Liver (tissue), 9 donors: ENCODE data around the gene SAMD14. TPM values are rescaled to one million over a fixed set of nuclear protein-coding genes. Genes with fewer than 3 reads are reported as not detected.

Experiments used
- DNase-seq: peaks from one replicate; pipeline ENCODE4 v3.0.0-alpha.2; 2017; ENCODE audit warnings: low spot score
- H3K27ac ChIP-seq, 2 donors: one replicate each; pipeline ENCODE4 v1.7.0; 2013; ENCODE audit warnings: inconsistent platforms in 2 of 2, low read length in 2 of 2, control low read depth in 1 of 2, low read depth in 1 of 2, mild to moderate bottlenecking in 1 of 2
- H3K27me3 ChIP-seq, 4 donors: one replicate each; pipeline versions ENCODE4 v1.6.1 to v1.7.0; 2013; ENCODE audit warnings: low read length in 3 of 4, inconsistent platforms in 1 of 4, mild to moderate bottlenecking in 1 of 4, moderate library complexity in 1 of 4; ENCODE audit not compliant: control insufficient read depth in 4 of 4, insufficient read depth in 4 of 4
- H3K36me3 ChIP-seq, 4 donors: one replicate each; pipeline versions ENCODE4 v1.6.1 to v1.7.0; 2013; ENCODE audit warnings: low read length in 3 of 4, mild to moderate bottlenecking in 3 of 4, low read depth in 1 of 4, moderate library complexity in 1 of 4; ENCODE audit not compliant: control insufficient read depth in 4 of 4, insufficient read depth in 3 of 4
- H3K4me1 ChIP-seq, 4 donors: one replicate each; pipeline versions ENCODE4 v1.6.1 to v1.7.0; 2013; ENCODE audit warnings: low read length in 3 of 4, mild to moderate bottlenecking in 3 of 4, moderate library complexity in 1 of 4; ENCODE audit not compliant: control insufficient read depth in 4 of 4, insufficient read depth in 4 of 4
- H3K4me3 ChIP-seq, 3 donors: one replicate each; pipeline versions ENCODE4 v1.6.1 to v1.7.0; 2013; ENCODE audit warnings: low read length in 3 of 3, control low read depth in 1 of 3, low read depth in 1 of 3, mild to moderate bottlenecking in 1 of 3
- H3K9ac ChIP-seq, 2 donors: one replicate each; pipeline ENCODE4 v1.7.0; 2013; ENCODE audit warnings: low read length in 2 of 2, mild to moderate bottlenecking in 2 of 2, moderate library complexity in 2 of 2, control low read depth in 1 of 2, low read depth in 1 of 2
- H3K9me3 ChIP-seq, 4 donors: one replicate each; pipeline versions ENCODE4 v1.6.1 to v1.7.0; 2013; ENCODE audit warnings: low read length in 3 of 4; ENCODE audit not compliant: control insufficient read depth in 4 of 4
- ATF3 ChIP-seq: IDR thresholded peaks from 2 replicates; pipeline ENCODE4 v1.6.1; 2016; ENCODE audit warnings: antibody characterized with exemption
- CTCF ChIP-seq: fragments of 150-350 bp; IDR thresholded peaks from 2 replicates; pipeline ENCODE4 v1.5.1; 2017; ENCODE audit warnings: improper control_type of control experiment, low read depth, low read length; ENCODE audit not compliant: missing input control
- EGR1 ChIP-seq, 2 donors: IDR thresholded peaks; 2 replicates each; pipeline ENCODE4 v1.6.1; 2016 to 2018; ENCODE audit warnings: antibody characterized with exemption in 2 of 2, low read depth in 2 of 2
- FOXA1 ChIP-seq: IDR thresholded peaks from 2 replicates; pipeline ENCODE4 v1.6.1; 2016; ENCODE audit warnings: antibody characterized with exemption
- FOXA2 ChIP-seq: IDR thresholded peaks from 2 replicates; pipeline ENCODE4 v1.6.1; 2016; ENCODE audit warnings: antibody characterized with exemption
- GABPA ChIP-seq, 2 donors: IDR thresholded peaks in 1 of 2; conservative IDR thresholded peaks in 1 of 2; 2 replicates each; pipeline ENCODE4 v1.6.1; 2016; ENCODE audit warnings: antibody characterized with exemption in 2 of 2, mild to moderate bottlenecking in 1 of 2, moderate library complexity in 1 of 2
- HNF4A ChIP-seq, 2 donors: conservative IDR thresholded peaks; 2 replicates each; pipeline ENCODE4 v1.6.1; 2016; ENCODE audit warnings: antibody characterized with exemption in 2 of 2, mild to moderate bottlenecking in 2 of 2
- HNF4G ChIP-seq: IDR thresholded peaks from 2 replicates; pipeline ENCODE4 v1.6.1; 2016; ENCODE audit warnings: antibody characterized with exemption
- JUND ChIP-seq, 2 donors: IDR thresholded peaks; 2 replicates each; pipeline ENCODE4 v1.6.1; 2016; ENCODE audit warnings: antibody characterized with exemption in 2 of 2
- MAX ChIP-seq: IDR thresholded peaks from 2 replicates; pipeline ENCODE4 v1.6.1; 2016; ENCODE audit warnings: antibody characterized with exemption
- NR2F2 ChIP-seq: IDR thresholded peaks from 2 replicates; pipeline ENCODE4 v1.6.1; 2016; ENCODE audit warnings: antibody characterized with exemption
- RAD21 ChIP-seq, 2 donors: IDR thresholded peaks; 2 replicates each; pipeline ENCODE4 v1.6.1; 2016; ENCODE audit warnings: antibody characterized with exemption in 2 of 2, mild to moderate bottlenecking in 2 of 2
- RXRA ChIP-seq, 2 donors: IDR thresholded peaks; 2 replicates each; pipeline ENCODE4 v1.6.1; 2017 to 2018; ENCODE audit warnings: antibody characterized with exemption in 2 of 2, mild to moderate bottlenecking in 1 of 2
- TAF1 ChIP-seq: conservative IDR thresholded peaks from 2 replicates; pipeline ENCODE4 v1.6.1; 2016; ENCODE audit warnings: antibody characterized with exemption, mild to moderate bottlenecking
- ZBTB33 ChIP-seq: IDR thresholded peaks from 2 replicates; pipeline ENCODE4 v1.6.1; 2016; ENCODE audit warnings: antibody characterized with exemption
- WGBS: extraction: QIAGEN DNeasy Blood & Tissue Kit; methylation state at CpG from one replicate; pipeline ENCODE4 v1.1.7; 2013; 5-methylcytosine and 5-hydroxymethylcytosine counted together
- polyA plus RNA-seq, 2 donors: library from polyadenylated mRNA; stranded (reverse) in 1 of 2; unstranded in 1 of 2; fragments of 200-250 nt in 1 of 2; fragments of >200 nt in 1 of 2; fragmentation: Nextera tagmentation in 1 of 2; extraction: Ambion mirVana in 1 of 2; gene quantifications; one replicate each; pipeline versions ENCODE4 v1.2.1 to v1.2.3, GENCODE V29; 2013 to 2015
- total RNA-seq, 2 donors: library from RNA; depleted of rRNA; stranded (reverse); fragments of >200 nt; gene quantifications; one replicate each; pipeline ENCODE4 v1.2.3, GENCODE V29; 2014
- donor health status: healthy.
- donor health status: healthy.
- donor health status: healthy.
- donor health status: healthy.
- donor health status: healthy.

Gene SAMD14
- total and polyA plus RNA-seq, 4 donors: 0.50 to 0.84 (median 0.67) TPM; not detected in 1

- TF ChIP-seq CTCF (no peak), FOXA1 (no peak), FOXA2 (no peak)
Measured at GRCh38 chr17:50114401-50114800, 15.6 kb downstream of the SAMD14 start (continued).

GRCh38 chr17:50113624-50114320 lies 16.2 kb downstream of the SAMD14 start:
- Histone ChIP-seq H3K36me3 (peaks cover 5 to 15% (median 6%) of the 10 kb centered on the region in 4 donors), H3K4me3 (no peak overlapping the region), H3K9ac (no peak overlapping the region), H3K27me3 (no peaks in the 10 kb centered on the region), H3K27ac (no peak overlapping the region), H3K4me1 (peaks cover 6 to 24% (median 15%) of the 10 kb centered on the region in 4 donors), H3K9me3 (no peaks in the 10 kb centered on the region)
- no peak for DNase-seq
- WGBS: 79% methylated on average over 7 of the region's 7 CpGs
- TF ChIP-seq HNF4G (no peak), HNF4A (conservative IDR thresholded peaks at IDR 0.05) (peak in 1 of 2 donors; percentile 17), RXRA (IDR thresholded peaks at IDR 0.05) (peak in 1 of 2 donors; percentile 47), GABPA (IDR thresholded peaks at IDR 0.05 in 1 of 2, conservative IDR thresholded peaks at IDR 0.05 in 1 of 2) (no peak), FOXA1 (no peak), NR2F2 (peak; percentile 95), CTCF (no peak), EGR1 (IDR thresholded peaks at IDR 0.05; ENCODE audit: low read depth in 2 of 2) (no peak)

- peaks cover 6 to 23% (median 14%) of the 10 kb centered on the region in 4 donors for H3K4me1 ChIP-seq
- no peaks in the 10 kb centered on the region for H3K9me3 ChIP-seq
- H3K27me3 ChIP-seq: no peaks in the 10 kb centered on the region
- TF ChIP-seq MAX: no peak
- TF ChIP-seq TAF1: no peak
- no peak for TF ChIP-seq JUND (IDR thresholded peaks at IDR 0.05)
- no peak for TF ChIP-seq RAD21 (IDR thresholded peaks at IDR 0.05)
- TF ChIP-seq ATF3: no peak
- TF ChIP-seq HNF4G: no peak
- TF ChIP-seq NR2F2: no peak
- no peak for TF ChIP-seq GABPA (IDR thresholded peaks at IDR 0.05 in 1 of 2, conservative IDR thresholded peaks at IDR 0.05 in 1 of 2)
- TF ChIP-seq FOXA2: no peak
- TF ChIP-seq ZBTB33: no peak
- no peak overlapping the region for H3K4me3 ChIP-seq
- WGBS: 87% methylated on average over 17 of the region's 17 CpGs
- H3K27ac ChIP-seq: peak overlapping the region; percentile 74
- DNase-seq: no peak
- no peak overlapping the region for H3K9ac ChIP-seq
- peaks cover 5 to 23% (median 11%) of the 10 kb centered on the region in 4 donors for H3K36me3 ChIP-seq
Measured at GRCh38 chr17:50112694-50113093, 17.3 kb downstream of the SAMD14 start.
